ENCODE measurements around the gene ABCC8.
"Not testable (repeated sequence)": the region's sequence is repeated elsewhere in the genome, so short reads cannot be mapped to it uniquely, and the experiment has no call there.

ABCC8 gene

DNA sequence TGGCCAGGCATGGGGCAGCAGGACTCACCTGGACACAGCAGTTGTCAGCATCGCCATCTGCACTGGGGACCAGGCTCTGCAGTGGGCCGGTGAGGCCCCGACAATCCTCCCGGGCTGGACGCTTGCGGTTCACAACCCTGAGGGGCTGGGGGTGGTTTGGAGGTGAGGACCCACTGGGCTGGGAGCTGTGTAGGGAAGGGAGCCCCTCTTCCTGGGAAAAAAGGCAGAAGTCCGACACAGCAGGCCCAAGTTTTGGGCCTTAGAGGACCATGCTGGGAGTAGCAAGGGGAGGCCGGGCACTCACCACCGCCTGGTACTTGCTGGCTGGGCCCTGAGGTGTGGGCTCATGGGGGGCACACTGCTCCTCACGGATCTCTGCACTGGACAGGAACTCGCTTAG is 48.4 kb downstream of the ABCC8 start:
- DNase-seq (ENCODE audit: low read depth) = no peak

- DNase-seq (ENCODE audit: low read depth) = not testable (repeated sequence)
Observed at GRCh38 chr11:17426233-17426632, 50.4 kb downstream of the ABCC8 start.

- no peak for DNase-seq (ENCODE audit: low read depth)
Observed at GRCh38 chr11:17423533-17424310, 52.9 kb downstream of the ABCC8 start.

DNA sequence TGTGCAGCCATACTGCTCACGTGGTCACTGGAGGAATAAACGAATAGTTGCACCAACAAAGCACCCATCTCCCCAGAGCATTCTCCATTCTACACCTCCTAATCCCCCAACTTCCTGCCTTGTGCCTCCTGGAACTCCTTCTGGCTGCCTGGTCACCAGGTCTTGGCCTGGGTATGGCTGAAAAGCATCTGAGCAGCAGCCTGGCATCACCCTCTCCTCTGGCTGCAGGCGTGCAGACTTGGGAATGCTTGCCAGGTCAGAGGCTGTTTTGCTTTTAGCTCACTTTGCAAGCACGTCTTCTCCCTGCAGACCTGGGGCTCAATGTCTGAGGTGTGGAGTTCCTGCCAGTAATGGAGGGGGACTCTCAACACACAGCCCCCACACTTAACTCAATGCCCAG is 54.9 kb downstream of the ABCC8 start:
- no peak for DNase-seq (ENCODE audit: low read depth)

GRCh38 chr11:17418444-17419081 is 58.1 kb downstream of the ABCC8 start:
- DNase-seq (ENCODE audit: low read depth) = no peak

DNA sequence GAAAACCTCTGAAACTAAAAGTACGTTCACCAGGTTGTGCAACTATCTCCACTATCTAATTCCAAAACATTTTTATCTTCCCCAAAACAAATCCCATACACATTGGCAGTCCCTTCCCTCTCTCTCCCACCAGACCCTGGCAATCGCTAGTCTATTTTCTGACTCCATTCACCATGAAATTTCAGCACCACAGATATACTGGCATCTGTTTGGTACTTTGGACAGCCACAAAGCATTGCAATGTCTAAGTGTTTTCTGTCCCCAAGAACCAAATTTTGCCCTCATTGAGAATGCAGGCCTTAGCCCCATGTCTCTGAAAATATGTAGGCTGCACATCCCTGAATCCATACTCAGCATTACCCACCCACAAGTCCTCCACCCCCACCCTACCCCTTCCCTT is 60.2 kb downstream of the ABCC8 start:
- DNase-seq (ENCODE audit: low read depth) = no peak

- no peak for DNase-seq (ENCODE audit: low read depth)
Observed at GRCh38 chr11:17415523-17416104, 61.0 kb downstream of the ABCC8 start.

GRCh38 chr11:17414992-17415391 is 61.7 kb downstream of the ABCC8 start:
- no peak for DNase-seq (ENCODE audit: low read depth)

DNA sequence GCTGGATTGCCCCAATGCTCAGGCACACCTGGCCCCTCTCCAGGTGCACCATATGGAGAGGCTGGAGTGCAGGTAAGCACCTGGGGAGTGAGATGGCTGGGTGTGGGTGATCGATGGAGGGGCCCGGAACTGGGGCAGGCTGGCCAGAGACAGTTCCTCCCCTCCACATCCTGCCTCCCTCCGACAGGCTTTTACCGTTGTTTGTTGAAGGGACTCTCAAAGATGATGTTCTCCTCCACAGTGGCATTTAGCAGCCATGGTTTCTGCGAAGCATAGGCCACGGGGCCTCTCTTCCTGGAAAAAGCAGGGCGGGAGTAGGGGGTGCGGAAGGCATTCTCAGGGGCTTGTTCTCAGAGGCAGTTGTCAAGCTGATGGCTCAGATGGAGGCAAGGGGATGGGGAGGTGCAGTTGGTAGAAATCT is 62.3 kb downstream of the ABCC8 start:
- DNase-seq (ENCODE audit: low read depth) = no peak

GRCh38 chr11:17413414-17414316 is 63.0 kb downstream of the ABCC8 start:
- no peak for DNase-seq (ENCODE audit: low read depth)

- no peak for DNase-seq (ENCODE audit: low read depth)
Observed at GRCh38 chr11:17412488-17413180, 64.0 kb downstream of the ABCC8 start.

- no peak for DNase-seq (ENCODE audit: low read depth)
Observed at GRCh38 chr11:17411418-17411817, 65.2 kb downstream of the ABCC8 start.

GRCh38 chr11:17410606-17411379 is 65.9 kb downstream of the ABCC8 start:
- DNase-seq (ENCODE audit: low read depth) = no peak

DNA sequence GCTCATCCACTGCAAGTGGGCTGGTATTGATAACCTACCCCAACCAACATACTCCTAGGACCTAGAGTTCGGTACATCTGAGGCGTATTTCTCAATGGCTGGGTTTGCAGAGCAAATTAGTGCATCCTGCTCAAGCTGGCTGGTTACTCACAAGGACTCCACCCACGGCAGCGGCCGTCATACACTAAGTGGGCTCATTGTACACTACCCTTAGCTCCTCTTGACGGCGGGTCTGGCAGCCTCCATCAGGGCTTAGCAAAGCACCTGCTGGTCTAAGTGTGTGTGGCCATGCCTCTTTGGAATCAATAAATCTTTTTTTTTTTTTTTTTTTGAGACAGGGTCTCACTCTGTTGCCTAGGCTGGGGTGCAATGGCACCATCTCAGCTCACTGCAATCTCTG is 68.0 kb downstream of the ABCC8 start:
- DNase-seq (ENCODE audit: low read depth) = no peak

DNA sequence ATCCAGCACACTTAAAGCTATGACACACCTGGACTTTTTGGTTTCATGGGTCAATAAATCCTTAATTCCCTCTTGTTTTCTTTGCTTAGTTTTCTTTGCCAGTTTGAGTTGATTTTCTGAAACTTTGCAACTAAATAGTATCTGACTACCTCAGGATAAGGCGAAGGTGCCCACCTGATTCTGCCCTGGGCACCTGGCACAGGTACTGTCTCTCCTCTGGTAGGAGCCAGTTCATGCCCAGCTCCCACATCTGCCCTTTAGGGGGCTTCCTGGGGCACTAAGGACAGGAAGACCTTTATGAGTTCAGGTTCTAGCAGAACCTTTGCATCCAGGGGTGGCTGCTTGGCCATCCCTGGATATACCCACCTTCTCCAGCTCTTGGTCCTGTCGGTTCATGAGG is 68.6 kb downstream of the ABCC8 start:
- no peak for DNase-seq (ENCODE audit: low read depth)

- no peak for DNase-seq (ENCODE audit: low read depth)
Observed at GRCh38 chr11:17407575-17407974, 69.1 kb downstream of the ABCC8 start.

DNA sequence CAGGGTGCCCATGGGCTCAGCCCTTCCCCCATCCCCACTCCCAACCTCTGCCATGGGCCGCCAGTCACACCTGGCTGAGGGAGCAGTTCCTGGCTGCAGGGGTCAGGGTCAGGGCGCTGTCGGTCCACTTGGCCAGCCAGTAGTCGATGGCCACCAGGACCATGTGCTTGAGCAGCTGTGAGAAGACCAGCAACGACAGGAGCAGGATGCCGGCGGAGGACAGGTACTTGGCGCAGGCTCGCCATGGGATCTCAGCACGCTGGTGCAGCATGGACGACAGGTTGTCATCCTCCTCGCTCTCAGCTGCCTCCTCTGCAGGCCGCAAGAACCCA is 69.9 kb downstream of the ABCC8 start:
- no peak for DNase-seq (ENCODE audit: low read depth)

- no peak for DNase-seq (ENCODE audit: low read depth)
Observed at GRCh38 chr11:17406082-17406817, 70.4 kb downstream of the ABCC8 start.

DNA sequence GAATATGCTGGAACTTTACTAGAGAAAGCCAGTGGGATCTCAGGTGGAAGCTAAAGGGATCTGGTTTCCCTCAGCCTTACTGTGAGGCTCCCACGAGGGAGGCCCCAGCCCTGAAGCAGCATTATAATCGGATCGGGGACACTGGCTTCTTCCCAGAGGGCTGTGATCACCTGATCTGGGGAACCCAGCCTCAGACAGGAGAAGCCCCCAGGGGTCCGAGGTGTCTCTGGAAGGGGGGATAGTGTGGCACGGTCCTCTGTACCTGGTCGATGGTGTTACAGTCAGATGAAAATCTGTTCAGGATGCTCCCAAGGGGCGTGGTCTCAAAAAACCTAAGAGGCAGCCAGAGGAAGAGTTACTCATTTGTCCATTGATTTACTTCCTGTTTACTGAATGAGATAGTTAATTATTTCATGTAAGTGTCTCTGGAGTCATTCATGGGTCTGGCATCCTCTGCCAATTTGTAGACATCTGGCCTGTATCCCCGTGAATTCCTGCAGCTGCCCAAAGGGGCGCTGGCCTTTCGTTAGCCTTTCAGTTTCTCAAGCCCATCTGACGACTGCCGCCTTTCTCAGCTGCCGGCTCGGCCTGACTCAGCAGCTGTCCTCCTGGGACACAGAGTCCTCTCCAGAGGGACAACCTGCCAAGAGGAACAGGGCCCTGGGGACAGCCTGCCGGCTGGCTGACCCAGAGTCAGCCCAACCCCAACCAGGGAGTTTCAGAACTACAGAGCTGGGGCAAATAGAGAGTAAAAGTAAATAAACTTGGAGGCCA is 71.2 kb downstream of the ABCC8 start:
- peak; percentile 8 for DNase-seq (ENCODE audit: low read depth)
